Pancreas (tissue), 10 donors: ENCODE measurements around the gene BCAT1. TPM values are rescaled to one million over a fixed set of nuclear protein-coding genes. Genes with fewer than 3 reads are reported as not detected.

Source experiments
- ATAC-seq, 4 donors: fragments of 200-7000 bp; cut with Tn5 transposase; one replicate each; pipeline versions ENCODE4 v1.8.0 to v1.9.1; 2020; ENCODE audit warnings: mild to moderate bottlenecking in 4 of 4, moderate library complexity in 4 of 4
- DNase-seq, 6 donors: peaks; one replicate each; pipeline ENCODE4 v3.0.0-alpha.2; 2020
- FAIRE-seq: peaks from 2 replicates; lab custom pipeline; 2012; peaks lifted over from hg19 to GRCh38; lab: Jason Lieb, UNC
- H3K27ac ChIP-seq, 4 donors: fragments of 200-600 bp; sonication (generic); 1 replicate in 3 of 4; 2 replicates in 1 of 4; pipeline versions ENCODE4 v1.5.0 to v1.8.0; 2020
- H3K27me3 ChIP-seq, 4 donors: fragments of 200-600 bp; one replicate each; pipeline ENCODE4 v1.8.0; 2021
- H3K36me3 ChIP-seq, 3 donors: fragments of 200-600 bp; sonication (generic) in 1 of 3; one replicate each; pipeline versions ENCODE4 v1.5.0 to v1.8.0; 2020 to 2021
- H3K4me1 ChIP-seq, 3 donors: fragments of 200-600 bp; one replicate each; pipeline ENCODE4 v1.8.0; 2021
- H3K4me3 ChIP-seq, 4 donors: fragments of 200-600 bp; sonication (generic) in 2 of 4; one replicate each; pipeline versions ENCODE4 v1.5.0 to v1.8.0; 2020 to 2021
- H3K9me3 ChIP-seq, 4 donors: fragments of 200-600 bp; one replicate each; pipeline ENCODE4 v1.8.0; 2021
- WGBS, 2 donors: extraction: QIAGEN DNeasy Blood & Tissue Kit; methylation state at CpG; one replicate each; pipeline ENCODE4 v1.1.7; 2013; 5-methylcytosine and 5-hydroxymethylcytosine counted together
- intact Hi-C, 3 donors: fragments of 100-400 bp; cut with DNase I; formaldehyde crosslinking; loops; one replicate each; pipeline versions ENCODE4 v1.11.1 to v1.14.2; 2022
- polyA plus RNA-seq, 2 donors: library from polyadenylated mRNA; stranded (reverse); fragments of 200-250 nt; gene quantifications; one replicate each; pipeline ENCODE4 v1.2.3, GENCODE V29; 2013
- total RNA-seq, 6 donors: library from RNA; stranded (reverse); fragmentation: NEBNext Ultra II Directional in 4 of 6; extraction: Animal tissue kit (Norgen Biotek cat#: 25700) in 4 of 6; gene quantifications; one replicate each; pipeline versions ENCODE4 v1.2.1 to v1.2.4, GENCODE V29; 2021 to 2023
- TF ChIP-seq, protein P1 (sequence below), 4 donors: fragments of 200-600 bp; sonication (generic) in 3 of 4; IDR thresholded peaks; one replicate each; pipeline versions ENCODE4 v1.5.0 to v1.8.0; 2021; ENCODE audit warnings: antibody characterized with exemption in 4 of 4
- donor health status: healthy with polysubstance abuse.
- donor health status: DM: no; HTN: no; CAD: no; lungs with moderate emphysema.
- donor health status: DM: no; HTN: no; CAD: no.
- donor health status: control.
- donor health status: control.
- donor health status: Bipolar disorder and iron deficiency.
- donor health status: DM: yes; HTN: yes; CAD: no.
- donor health status: DM: no; HTN: no; CAD: no.
- donor health status: DM: no; HTN: no; CAD: no.
- donor health status: DM: yes; HTN: yes; CAD: no.

BCAT1 gene
- total and polyA plus RNA-seq, 8 donors = 7.6 to 121 (median 67.7) TPM

DNA sequence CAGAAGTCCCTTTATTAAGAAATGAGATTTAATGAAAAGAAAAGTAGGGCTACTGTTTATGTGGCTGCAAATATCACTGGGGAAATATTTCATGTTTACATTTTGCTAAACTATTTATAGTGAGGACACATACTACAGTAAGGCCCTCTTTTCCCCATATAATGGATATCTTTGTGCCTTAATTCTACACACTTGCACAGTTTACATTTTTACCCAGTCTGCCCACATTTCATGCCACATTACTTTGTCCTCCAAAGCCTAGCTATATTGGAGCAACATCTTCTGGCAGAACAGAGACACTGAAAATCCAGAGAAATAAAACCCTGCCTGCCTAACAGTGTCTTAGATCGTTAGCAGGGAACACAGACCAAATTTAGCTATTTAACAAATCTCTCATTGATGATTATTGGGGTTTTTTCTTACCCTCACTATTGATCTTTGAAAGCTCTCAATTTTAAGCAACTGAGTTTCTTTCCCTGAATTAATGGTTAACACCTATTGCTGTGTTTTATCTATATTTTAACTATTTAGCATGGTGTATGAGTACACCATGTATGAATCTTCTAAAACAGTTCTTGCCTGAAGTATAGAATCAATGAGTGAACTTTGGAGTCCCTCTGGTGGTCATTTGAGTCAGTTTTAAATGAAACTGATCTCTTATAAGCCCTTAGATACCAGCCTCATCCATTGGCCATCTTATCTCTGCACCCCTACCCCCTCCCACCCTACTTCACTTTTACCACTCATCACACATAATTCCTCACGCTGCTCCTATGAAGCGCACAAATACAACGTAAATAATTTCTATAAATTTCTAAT, 170.2 kb downstream of the BCAT1 start:
- no peak overlapping the region for H3K4me3 ChIP-seq
- DNase-seq (no peak), FAIRE-seq (no peak), ATAC-seq (peak in 3 of 4 donors; percentile 48 to 67 (median 65))
- intact Hi-C loops = no loop called here
- H3K27ac ChIP-seq = no peak overlapping the region
- WGBS, 2 donors = 66 to 74% methylated on average over 4 of the region's 4 CpGs
- H3K36me3 ChIP-seq = no peaks in the 10 kb centered on the region
- no peaks in the 10 kb centered on the region for H3K27me3 ChIP-seq
- TF ChIP-seq, protein P1, sequence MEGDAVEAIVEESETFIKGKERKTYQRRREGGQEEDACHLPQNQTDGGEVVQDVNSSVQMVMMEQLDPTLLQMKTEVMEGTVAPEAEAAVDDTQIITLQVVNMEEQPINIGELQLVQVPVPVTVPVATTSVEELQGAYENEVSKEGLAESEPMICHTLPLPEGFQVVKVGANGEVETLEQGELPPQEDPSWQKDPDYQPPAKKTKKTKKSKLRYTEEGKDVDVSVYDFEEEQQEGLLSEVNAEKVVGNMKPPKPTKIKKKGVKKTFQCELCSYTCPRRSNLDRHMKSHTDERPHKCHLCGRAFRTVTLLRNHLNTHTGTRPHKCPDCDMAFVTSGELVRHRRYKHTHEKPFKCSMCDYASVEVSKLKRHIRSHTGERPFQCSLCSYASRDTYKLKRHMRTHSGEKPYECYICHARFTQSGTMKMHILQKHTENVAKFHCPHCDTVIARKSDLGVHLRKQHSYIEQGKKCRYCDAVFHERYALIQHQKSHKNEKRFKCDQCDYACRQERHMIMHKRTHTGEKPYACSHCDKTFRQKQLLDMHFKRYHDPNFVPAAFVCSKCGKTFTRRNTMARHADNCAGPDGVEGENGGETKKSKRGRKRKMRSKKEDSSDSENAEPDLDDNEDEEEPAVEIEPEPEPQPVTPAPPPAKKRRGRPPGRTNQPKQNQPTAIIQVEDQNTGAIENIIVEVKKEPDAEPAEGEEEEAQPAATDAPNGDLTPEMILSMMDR (IDR thresholded peaks at IDR 0.05) = peak in 1 of 4 donors; percentile 32
- H3K9me3 ChIP-seq = no peaks in the 10 kb centered on the region
- H3K4me1 ChIP-seq = no peaks in the 10 kb centered on the region

DNA sequence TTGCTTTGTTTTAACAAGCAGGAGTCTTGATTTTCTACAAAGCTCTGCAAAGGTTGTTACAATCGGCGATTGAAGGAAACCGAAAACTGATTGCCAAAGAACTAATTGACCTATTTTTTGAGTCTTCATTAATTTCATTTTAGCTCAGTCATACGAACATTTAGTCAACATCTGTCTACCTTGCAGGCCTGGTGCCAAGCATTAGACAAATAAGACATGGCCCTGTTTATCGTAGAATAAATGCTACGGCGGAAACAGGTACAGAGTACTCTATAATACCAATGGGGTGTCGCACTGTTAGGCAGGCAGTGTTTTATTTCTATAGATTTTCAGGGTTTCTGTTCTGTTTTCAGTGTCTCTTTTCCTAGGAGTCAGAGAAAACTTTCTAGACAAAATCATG, 171.5 kb downstream of the BCAT1 start:
- Histone ChIP-seq H3K27ac (no peak overlapping the region), H3K4me3 (no peak overlapping the region), H3K36me3 (no peaks in the 10 kb centered on the region), H3K4me1 (no peaks in the 10 kb centered on the region), H3K9me3 (no peaks in the 10 kb centered on the region), H3K27me3 (no peaks in the 10 kb centered on the region)
- TF ChIP-seq, protein P1 (IDR thresholded peaks at IDR 0.05) = no peak
- no peak for DNase-seq
- no peak for FAIRE-seq
- intact Hi-C loops = no loop called here
- peak in 3 of 4 donors; percentile 38 to 75 (median 38) for ATAC-seq
- 15 to 21% methylated on average over 8 of the region's 8 CpGs for WGBS, 2 donors

DNA sequence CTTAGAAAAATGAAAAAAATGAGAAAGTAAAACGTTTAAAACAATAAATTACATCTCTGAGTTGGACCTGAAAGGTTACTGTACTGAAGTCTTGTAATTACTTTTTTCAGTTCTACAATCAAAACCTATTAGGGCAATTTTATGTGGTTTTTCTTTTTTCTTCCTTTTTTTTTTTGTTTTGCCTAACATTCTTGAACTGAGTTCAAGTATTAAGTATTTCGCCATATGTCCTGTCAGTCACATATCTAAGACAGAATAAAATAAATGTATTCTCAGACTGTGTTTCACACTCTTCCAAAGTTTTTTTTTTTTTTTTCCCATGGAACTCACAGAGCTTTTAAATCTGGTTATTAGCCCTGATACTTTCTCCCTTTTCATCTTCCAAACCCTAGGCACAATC, 172.0 kb downstream of the BCAT1 start:
- Histone ChIP-seq H3K4me3 (no peak overlapping the region), H3K9me3 (no peaks in the 10 kb centered on the region), H3K27me3 (no peaks in the 10 kb centered on the region), H3K36me3 (no peaks in the 10 kb centered on the region), H3K4me1 (no peaks in the 10 kb centered on the region), H3K27ac (no peak overlapping the region)
- 22 to 24% methylated on average over 2 of the region's 2 CpGs for WGBS, 2 donors
- FAIRE-seq (no peak), DNase-seq (no peak), ATAC-seq (no peak)
- intact Hi-C loops = no loop called here
- TF ChIP-seq, protein P1 (IDR thresholded peaks at IDR 0.05) = no peak

DNA sequence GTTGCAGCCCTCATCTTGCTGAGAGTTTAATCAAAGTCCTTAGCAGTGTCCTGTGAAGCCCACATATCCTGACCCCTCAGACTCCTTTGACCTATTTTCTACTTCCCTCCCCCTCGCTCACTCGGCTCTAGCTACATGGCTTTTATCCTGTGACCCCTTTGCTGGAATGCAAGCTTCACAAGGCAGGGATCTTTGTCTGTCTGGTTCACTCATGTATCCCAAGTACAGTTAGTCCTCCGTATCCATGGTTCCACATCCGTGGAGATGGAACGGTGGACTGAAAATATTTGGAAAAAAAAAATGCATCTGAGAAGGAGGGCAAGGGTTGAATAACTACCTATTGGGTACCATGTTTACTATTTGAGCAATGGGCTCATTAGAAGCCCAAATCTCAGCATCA, 173.8 kb downstream of the BCAT1 start:
- H3K9me3 ChIP-seq = no peaks in the 10 kb centered on the region
- H3K4me1 ChIP-seq = no peaks in the 10 kb centered on the region
- H3K36me3 ChIP-seq = no peaks in the 10 kb centered on the region
- ATAC-seq (no peak), FAIRE-seq (no peak), DNase-seq (no peak)
- WGBS, 2 donors = 95 to 97% methylated on average over 5 of the region's 5 CpGs
- H3K27me3 ChIP-seq = no peaks in the 10 kb centered on the region
- no peak overlapping the region for H3K27ac ChIP-seq
- no peak overlapping the region for H3K4me3 ChIP-seq
- TF ChIP-seq, protein P1 (IDR thresholded peaks at IDR 0.05) = no peak
- intact Hi-C loops = no loop called here

DNA sequence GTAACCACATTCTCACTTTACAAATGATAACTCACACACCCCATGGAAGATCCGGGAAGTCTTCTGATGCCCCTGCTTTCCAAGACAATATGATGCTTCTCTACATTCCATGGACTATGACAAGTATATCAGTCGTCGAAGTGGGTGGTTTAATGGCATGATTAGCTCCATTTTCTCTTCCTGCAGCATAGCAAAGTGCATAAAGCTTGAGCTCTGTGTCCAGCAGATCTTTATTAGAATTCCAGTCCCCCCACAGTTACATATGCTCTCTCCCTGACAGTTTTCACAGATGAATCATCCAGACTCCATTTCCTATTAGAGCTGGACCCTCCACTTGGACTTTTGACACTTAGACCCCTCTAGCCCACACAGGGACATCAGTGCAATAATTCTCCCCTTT, 174.9 kb downstream of the BCAT1 start:
- FAIRE-seq (no peak), ATAC-seq (no peak), DNase-seq (no peak)
- Histone ChIP-seq H3K36me3 (no peaks in the 10 kb centered on the region), H3K4me1 (no peaks in the 10 kb centered on the region), H3K27me3 (no peaks in the 10 kb centered on the region), H3K4me3 (no peak overlapping the region), H3K9me3 (no peaks in the 10 kb centered on the region), H3K27ac (no peak overlapping the region)
- 65 to 74% methylated on average over 3 of the region's 3 CpGs for WGBS, 2 donors
- TF ChIP-seq, protein P1 (IDR thresholded peaks at IDR 0.05) = no peak
- intact Hi-C loops = no loop called here
